IMR-90 (cell line): ENCODE data around the gene NSUN4. TPM values are rescaled to one million over a fixed set of nuclear protein-coding genes. Genes with fewer than 3 reads are reported as not detected.
"Not testable (repeated sequence)": the region's sequence is repeated elsewhere in the genome, so short reads cannot be mapped to it uniquely, and the experiment has no call there.

Experiments
- ATAC-seq: fragments of 200-7000 bp; cut with Tn5 transposase; 2 replicates; pipeline ENCODE4 v1.9.1; 2020; ENCODE audit warnings: low read depth, mild to moderate bottlenecking, moderate library complexity
- BruUV-seq: library from RNA; stranded (reverse); fragments of 400-500 nt; replicated peaks from 2 replicates; lab custom pipeline; 2021; lab: Mats Ljungman, UMichigan
- CTCF ChIA-PET: fragments of 300-600 bp; formaldehyde crosslinking; extraction: SDS; loops from one replicate; lab custom pipeline; 2021; ENCODE audit warnings: antibody characterized with exemption; lab: Yijun Ruan, JAX
- POLR2A ChIA-PET: fragments of 300-600 bp; sonication (Branson Sonifier 250); formaldehyde crosslinking; loops from one replicate; lab custom pipeline; 2022; ENCODE audit warnings: antibody characterized with exemption; ENCODE audit not compliant: unreplicated experiment; lab: Charles Lee
- DNase-seq: peaks from one replicate; pipeline ENCODE4 v3.0.0; 2013
- H2AFZ ChIP-seq: replicated peaks from 2 replicates; pipeline ENCODE3; 2013; ENCODE audit warnings: low read length, mild to moderate bottlenecking; ENCODE audit not compliant: poor library complexity
- H2AK5ac ChIP-seq: 2 replicates; pipeline ENCODE4 v1.6.1; 2013; ENCODE audit warnings: low read depth, low read length, inconsistent platforms
- H2AK9ac ChIP-seq: replicated peaks from 2 replicates; pipeline ENCODE3; 2013; ENCODE audit warnings: mild to moderate bottlenecking, low read depth, low read length, moderate library complexity; ENCODE audit not compliant: poor library complexity
- H2BK120ac ChIP-seq: 2 replicates; pipeline ENCODE4 v1.6.1; 2013; ENCODE audit warnings: low read depth, low read length, inconsistent platforms
- H2BK15ac ChIP-seq: 3 replicates; pipeline ENCODE4 v1.6.1; 2013; ENCODE audit warnings: low read depth, low read length, inconsistent platforms
- H2BK20ac ChIP-seq: 2 replicates; pipeline ENCODE4 v1.6.1; 2013; ENCODE audit warnings: low read depth, mild to moderate bottlenecking, inconsistent platforms, low read length, moderate library complexity
- H2BK5ac ChIP-seq: 2 replicates; pipeline ENCODE4 v1.6.1; 2013; ENCODE audit warnings: mild to moderate bottlenecking, low read depth, low read length, inconsistent platforms; ENCODE audit not compliant: poor library complexity, severe bottlenecking
- H3K14ac ChIP-seq: replicated peaks from 2 replicates; pipeline ENCODE4 v1.6.1; 2013; ENCODE audit warnings: low read depth, low read length, inconsistent platforms
- H3K18ac ChIP-seq: 2 replicates; pipeline ENCODE4 v1.6.1; 2013; ENCODE audit warnings: low read depth, low read length, control low read depth
- H3K23ac ChIP-seq: 2 replicates; pipeline ENCODE4 v1.6.1; 2013; ENCODE audit warnings: low read depth, low read length, inconsistent platforms
- H3K27ac ChIP-seq: 2 replicates; pipeline ENCODE4 v1.5.1; 2013; ENCODE audit warnings: mild to moderate bottlenecking, control low read depth, low read length; ENCODE audit not compliant: insufficient read depth
- H3K27me3 ChIP-seq: 2 replicates; pipeline ENCODE4 v1.6.1; 2013; ENCODE audit warnings: low read length; ENCODE audit not compliant: control insufficient read depth, insufficient read depth
- H3K36me3 ChIP-seq: 2 replicates; pipeline ENCODE4 v1.6.1; 2013; ENCODE audit warnings: low read length, mixed read lengths; ENCODE audit not compliant: control insufficient read depth, insufficient read depth
- H3K4ac ChIP-seq: 2 replicates; pipeline ENCODE4 v1.6.1; 2013; ENCODE audit warnings: low read depth, low read length, inconsistent platforms
- H3K4me1 ChIP-seq: 2 replicates; pipeline ENCODE4 v1.6.1; 2013; ENCODE audit warnings: low read length, mixed read lengths; ENCODE audit not compliant: control insufficient read depth, insufficient read depth
- H3K4me2 ChIP-seq: 2 replicates; pipeline ENCODE4 v1.6.1; 2013; ENCODE audit warnings: low read depth, mild to moderate bottlenecking, control low read depth, low read length, moderate library complexity
- H3K4me3 ChIP-seq: 2 replicates; pipeline ENCODE4 v1.5.1; 2013; ENCODE audit warnings: low read depth, mild to moderate bottlenecking, control low read depth, low read length, moderate library complexity; ENCODE audit not compliant: insufficient read depth
- H3K56ac ChIP-seq: 2 replicates; pipeline ENCODE4 v1.6.1; 2013; ENCODE audit warnings: low read length, inconsistent platforms; ENCODE audit not compliant: insufficient read depth; ENCODE audit errors: extremely low read depth
- H3K79me1 ChIP-seq, 2 experiments: 2 replicates each; pipeline ENCODE4 v1.6.1; 2013; ENCODE audit warnings: low read length in 2 of 2, inconsistent platforms in 1 of 2, low read depth in 1 of 2
- H3K9ac ChIP-seq: 2 replicates; pipeline ENCODE4 v1.6.1; 2013; ENCODE audit warnings: low read depth, low read length, control low read depth
- H3K9me1 ChIP-seq: 2 replicates; pipeline ENCODE4 v1.6.1; 2013; ENCODE audit warnings: low read length, inconsistent platforms; ENCODE audit not compliant: insufficient read depth
- H3K9me3 ChIP-seq: 2 replicates; pipeline ENCODE4 v1.6.1; 2013; ENCODE audit warnings: low read length; ENCODE audit not compliant: control insufficient read depth, insufficient read depth
- H4K20me1 ChIP-seq: 2 replicates; pipeline ENCODE4 v1.6.1; 2013; ENCODE audit warnings: low read length, inconsistent platforms; ENCODE audit not compliant: insufficient read depth
- H4K5ac ChIP-seq: 2 replicates; pipeline ENCODE4 v1.6.1; 2013; ENCODE audit warnings: mild to moderate bottlenecking, low read depth, low read length, control low read depth
- H4K8ac ChIP-seq, 2 experiments: 2 replicates each; pipeline ENCODE4 v1.6.1; 2013; ENCODE audit warnings: low read depth in 2 of 2, low read length in 2 of 2, control low read depth in 1 of 2, inconsistent platforms in 1 of 2
- H4K91ac ChIP-seq: 2 replicates; pipeline ENCODE4 v1.6.1; 2013; ENCODE audit warnings: low read depth, low read length, inconsistent platforms; ENCODE audit not compliant: insufficient read depth
- CEBPB ChIP-seq: IDR thresholded peaks from 2 replicates; pipeline ENCODE4 v1.6.1; 2012; ENCODE audit warnings: low read depth, low read length, improper control_type of control experiment
- WGBS, 2 experiments: methylation state at CpG; one replicate each; pipeline versions ENCODE4 v1.1.5 to v1.1.7; 2013; ENCODE audit warnings: missing lambda C conversion rate in 2 of 2; ENCODE audit not compliant: insufficient read length in 1 of 2; ENCODE audit errors: extremely low coverage in 2 of 2; 5-methylcytosine and 5-hydroxymethylcytosine counted together
- dilution Hi-C: fragments of 300-500 bp; cut with HindIII; formaldehyde crosslinking; loops from one replicate; pipeline ENCODE4 v1.14.3; 2018; ENCODE audit warnings: low sequenced_read_pairs; ENCODE audit not compliant: unreplicated experiment
- in situ Hi-C: fragments of 300-500 bp; cut with MboI; formaldehyde crosslinking; loops from 3 replicates; pipeline ENCODE4 v1.14.3; 2019; ENCODE audit warnings: low sequenced_read_pairs, inconsistent platforms, mixed read lengths
- intact Hi-C: fragments of 100-400 bp; cut with micrococcal nuclease; formaldehyde crosslinking; loops from 2 replicates; pipeline ENCODE4 v1.10.0; 2022
- polyA plus RNA-seq, 3 experiments: library from polyadenylated mRNA; depleted of rRNA; stranded (reverse); fragments of >200 nt; gene quantifications; 2 replicates each; pipeline ENCODE4 v1.2.3, GENCODE V29; 2012; ENCODE audit warnings: low replicate concordance in 1 of 3
- total RNA-seq: library from RNA; depleted of rRNA; stranded (reverse); fragments of >200 nt; gene quantifications from 2 replicates; pipeline ENCODE4 v1.2.3, GENCODE V29; 2012

NSUN4 gene
- total and polyA plus RNA-seq, 2 of the 4 experiments (the other 2 are of a cell fraction): 10.9 to 13.0 TPM

GRCh38 chr1:46355920-46356319 is 15.3 kb downstream of the NSUN4 start:
- H2AFZ ChIP-seq, H3K4me1 ChIP-seq, H2BK15ac ChIP-seq, BruUV-seq, H4K5ac ChIP-seq, H3K4me3 ChIP-seq, H3K79me1 ChIP-seq, H3K18ac ChIP-seq, CTCF ChIA-PET, H3K23ac ChIP-seq, H2AK5ac ChIP-seq, H3K14ac ChIP-seq, H3K9me3 ChIP-seq, H3K4ac ChIP-seq, H4K8ac ChIP-seq, H4K20me1 ChIP-seq, in situ Hi-C loops, H2BK120ac ChIP-seq, H3K9ac ChIP-seq, H3K27ac ChIP-seq, H3K9me1 ChIP-seq, dilution Hi-C loops, intact Hi-C loops, H3K4me2 ChIP-seq, H3K27me3 ChIP-seq, H3K56ac ChIP-seq, H2BK5ac ChIP-seq, H4K91ac ChIP-seq, H2AK9ac ChIP-seq, DNase-seq, POLR2A ChIA-PET, H2BK20ac ChIP-seq: not testable (repeated sequence)
- peak; percentile 60 for ATAC-seq
- peak; percentile 18; the same call in 1 of the 2 replicates for TF ChIP-seq CEBPB
- WGBS, 2 experiments: 88% methylated on average over 1 of the region's 5 CpGs; no CpG with 5 or more reads in 1 of the 2 experiments
- peaks cover 37% of the 10 kb centered on the region for H3K36me3 ChIP-seq
